ENCODE measurements around the gene RCSD1. TPM values are rescaled to one million over a fixed set of nuclear protein-coding genes. Genes with fewer than 3 reads are reported as not detected.

Gene RCSD1
- total and polyA plus RNA-seq, 7 donors: 3.9 to 34.2 (median 13.7) TPM

- 84 to 95% (median 86%) methylated on average over 2 of the region's 2 CpGs for WGBS, 3 donors
- Histone ChIP-seq H3K27ac (no peak overlapping the region), H3K4me3 (no peak overlapping the region), H3K4me1 (peaks cover 38% of the 10 kb centered on the region), H3K27me3 (ENCODE audit: insufficient read depth in 3 of 3, low read length in 2 of 3) (no peaks in the 10 kb centered on the region), H3K9me3 (no peaks in the 10 kb centered on the region), H3K36me3 (ENCODE audit: insufficient read depth in 1 of 2, low read depth in 1 of 2) (peaks cover 0 to 6% of the 10 kb centered on the region in 2 donors)
- TF ChIP-seq CTCF (IDR thresholded peaks at IDR 0.05): no peak
- ATAC-seq (no peak), DNase-seq (no peak)
- intact Hi-C loops (cut with DNase I): no loop called here
Measured at GRCh38 chr1:167674156-167674555, 44.1 kb downstream of the RCSD1 start.

DNA sequence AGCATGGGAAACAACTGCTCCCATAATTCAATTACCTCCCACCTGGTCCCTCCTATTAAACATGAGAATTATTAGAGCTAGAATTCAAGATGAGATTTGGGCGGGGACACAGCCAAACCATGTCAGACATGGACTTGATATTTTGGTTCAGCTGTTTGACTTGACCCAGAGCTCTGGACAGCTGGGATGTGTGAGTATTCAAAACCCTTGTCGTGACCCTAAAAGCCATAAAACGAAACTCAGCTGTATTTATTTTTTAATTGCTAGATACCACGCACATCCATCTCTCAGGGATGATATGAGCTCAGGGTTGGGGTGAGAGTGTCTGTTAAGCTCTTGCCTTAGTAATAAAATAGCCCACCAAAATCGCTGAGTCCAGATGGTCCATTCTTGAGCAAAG, 45.4 kb downstream of the RCSD1 start:
- H3K36me3 ChIP-seq (ENCODE audit: insufficient read depth in 1 of 2, low read depth in 1 of 2): peaks cover 0 to 6% of the 10 kb centered on the region in 2 donors
- intact Hi-C loops (cut with DNase I): no loop called here
- H3K9me3 ChIP-seq: no peaks in the 10 kb centered on the region
- no peak overlapping the region for H3K27ac ChIP-seq
- H3K4me3 ChIP-seq: no peak overlapping the region
- ATAC-seq (no peak), DNase-seq (no peak)
- H3K4me1 ChIP-seq: peaks cover 27% of the 10 kb centered on the region
- no peak for TF ChIP-seq CTCF (IDR thresholded peaks at IDR 0.05)
- 59 to 71% (median 64%) methylated on average over 5 of the region's 5 CpGs for WGBS, 3 donors
- no peaks in the 10 kb centered on the region for H3K27me3 ChIP-seq (ENCODE audit: insufficient read depth in 3 of 3, low read length in 2 of 3)

- TF ChIP-seq CTCF (IDR thresholded peaks at IDR 0.05): no peak
- Histone ChIP-seq H3K27me3 (ENCODE audit: insufficient read depth in 3 of 3, low read length in 2 of 3) (no peaks in the 10 kb centered on the region), H3K9me3 (no peaks in the 10 kb centered on the region), H3K27ac (no peak overlapping the region), H3K36me3 (ENCODE audit: insufficient read depth in 1 of 2, low read depth in 1 of 2) (peaks cover 0 to 6% of the 10 kb centered on the region in 2 donors), H3K4me3 (no peak overlapping the region), H3K4me1 (peaks cover 28% of the 10 kb centered on the region)
- DNase-seq (no peak), ATAC-seq (peak in 1 of 4 donors; percentile 17)
- intact Hi-C loops (cut with DNase I): no loop called here
- WGBS, 3 donors: 52 to 78% (median 65%) methylated on average over 2 of the region's 2 CpGs
Measured at GRCh38 chr1:167676205-167676915, 46.3 kb downstream of the RCSD1 start.

GRCh38 chr1:167676916-167677848, 47.1 kb downstream of the RCSD1 start:
- peaks cover 28% of the 10 kb centered on the region for H3K4me1 ChIP-seq
- TF ChIP-seq CTCF (IDR thresholded peaks at IDR 0.05): no peak
- no peaks in the 10 kb centered on the region for H3K27me3 ChIP-seq (ENCODE audit: insufficient read depth in 3 of 3, low read length in 2 of 3)
- ATAC-seq (no peak), DNase-seq (no peak)
- H3K36me3 ChIP-seq (ENCODE audit: insufficient read depth in 1 of 2, low read depth in 1 of 2): peaks cover 0 to 6% of the 10 kb centered on the region in 2 donors
- 71 to 84% (median 74%) methylated on average over 7 of the region's 7 CpGs for WGBS, 3 donors
- peak overlapping the region; percentile 2 for H3K27ac ChIP-seq
- H3K4me3 ChIP-seq: no peak overlapping the region
- intact Hi-C loops (cut with DNase I): no loop called here
- no peaks in the 10 kb centered on the region for H3K9me3 ChIP-seq
